ENCODE results near the gene FARS2. TPM values are rescaled to one million over a fixed set of nuclear protein-coding genes. Genes with fewer than 3 reads are reported as not detected.

FARS2 gene
- total RNA-seq, 1 experiment from 2014 or later: 17.8 TPM

DNA sequence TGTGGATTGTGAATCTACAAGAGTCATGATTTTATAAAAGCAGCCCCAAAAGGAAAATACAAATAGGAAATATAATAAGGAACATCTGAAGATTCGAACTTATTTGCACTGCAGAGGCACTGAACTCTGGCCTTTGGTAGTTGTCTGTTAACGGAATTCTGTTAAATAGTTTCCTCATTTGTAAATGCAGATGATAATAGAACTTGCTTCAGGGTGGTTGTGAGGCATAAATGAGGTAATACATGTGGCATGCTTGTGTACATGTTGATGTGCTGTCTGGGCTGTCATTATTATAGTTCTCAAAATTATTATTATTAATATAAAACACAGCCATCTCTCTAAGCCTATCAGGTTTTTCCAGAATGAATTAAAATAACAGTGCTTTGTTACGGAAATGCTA, 443.4 kb downstream of the FARS2 start:
- no TSS peak for BruUV-seq (replicated peaks)
- no peaks in the 10 kb centered on the region for H3K36me3 ChIP-seq (ENCODE audit: insufficient read depth, low read length, poor library complexity, severe bottlenecking)
- no peak overlapping the region for H3K27ac ChIP-seq (ENCODE audit: low read depth, low read length, poor library complexity, severe bottlenecking)
- no peaks in the 10 kb centered on the region for H3K27me3 ChIP-seq (replicated peaks; ENCODE audit: insufficient read depth, low read depth, low read length, poor library complexity)
- H3K4me3 ChIP-seq (ENCODE audit: low read depth, low read length, poor library complexity, severe bottlenecking): no peak overlapping the region
- CTCF ChIA-PET: no interaction called here
- intact Hi-C loops (cut with micrococcal nuclease; ENCODE audit: unreplicated experiment): no loop called here
- TF ChIP-seq, protein P1, sequence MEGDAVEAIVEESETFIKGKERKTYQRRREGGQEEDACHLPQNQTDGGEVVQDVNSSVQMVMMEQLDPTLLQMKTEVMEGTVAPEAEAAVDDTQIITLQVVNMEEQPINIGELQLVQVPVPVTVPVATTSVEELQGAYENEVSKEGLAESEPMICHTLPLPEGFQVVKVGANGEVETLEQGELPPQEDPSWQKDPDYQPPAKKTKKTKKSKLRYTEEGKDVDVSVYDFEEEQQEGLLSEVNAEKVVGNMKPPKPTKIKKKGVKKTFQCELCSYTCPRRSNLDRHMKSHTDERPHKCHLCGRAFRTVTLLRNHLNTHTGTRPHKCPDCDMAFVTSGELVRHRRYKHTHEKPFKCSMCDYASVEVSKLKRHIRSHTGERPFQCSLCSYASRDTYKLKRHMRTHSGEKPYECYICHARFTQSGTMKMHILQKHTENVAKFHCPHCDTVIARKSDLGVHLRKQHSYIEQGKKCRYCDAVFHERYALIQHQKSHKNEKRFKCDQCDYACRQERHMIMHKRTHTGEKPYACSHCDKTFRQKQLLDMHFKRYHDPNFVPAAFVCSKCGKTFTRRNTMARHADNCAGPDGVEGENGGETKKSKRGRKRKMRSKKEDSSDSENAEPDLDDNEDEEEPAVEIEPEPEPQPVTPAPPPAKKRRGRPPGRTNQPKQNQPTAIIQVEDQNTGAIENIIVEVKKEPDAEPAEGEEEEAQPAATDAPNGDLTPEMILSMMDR (conservative IDR thresholded peaks at IDR 0.05; ENCODE audit: low read depth, low read length): no peak
- TF ChIP-seq EZH2 (IDR thresholded peaks at IDR 0.05; ENCODE audit: borderline replicate concordance, low read depth, low read length, poor library complexity, severe bottlenecking): no peak
- POLR2A ChIA-PET (ENCODE audit: low non-redundant PET): no interaction called here
- no peak for DNase-seq (ENCODE audit: low spot score)
- H3K9me3 ChIP-seq (ENCODE audit: low read depth, low read length, poor library complexity, severe bottlenecking): no peaks in the 10 kb centered on the region
- H3K4me1 ChIP-seq (ENCODE audit: insufficient read depth, low read length, poor library complexity, severe bottlenecking): no peaks in the 10 kb centered on the region

DNA sequence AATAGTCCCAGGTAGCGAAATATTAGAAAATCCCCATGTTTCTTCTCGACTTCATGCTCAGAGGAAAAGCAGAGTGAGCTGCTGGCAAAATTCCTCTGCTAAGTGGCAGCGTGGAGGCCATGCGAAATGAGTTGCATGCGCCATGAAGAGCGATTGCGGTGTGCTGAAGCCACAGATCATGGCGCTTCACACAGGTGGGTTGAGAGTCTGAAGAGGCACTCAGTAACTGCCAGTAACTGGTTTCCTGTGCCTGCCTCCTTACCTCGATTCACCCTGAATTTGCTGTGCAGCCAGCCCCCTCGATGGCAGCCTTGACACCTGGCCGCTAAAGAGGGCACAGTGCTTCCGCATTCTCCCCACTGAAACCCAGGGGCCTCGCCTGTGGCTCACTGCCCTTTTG, 443.9 kb downstream of the FARS2 start:
- H3K36me3 ChIP-seq (ENCODE audit: insufficient read depth, low read length, poor library complexity, severe bottlenecking): no peaks in the 10 kb centered on the region
- H3K27ac ChIP-seq (ENCODE audit: low read depth, low read length, poor library complexity, severe bottlenecking): no peak overlapping the region
- BruUV-seq (replicated peaks): no TSS peak
- H3K9me3 ChIP-seq (ENCODE audit: low read depth, low read length, poor library complexity, severe bottlenecking): no peaks in the 10 kb centered on the region
- H3K4me3 ChIP-seq (ENCODE audit: low read depth, low read length, poor library complexity, severe bottlenecking): no peak overlapping the region
- no peak for DNase-seq (ENCODE audit: low spot score)
- no peaks in the 10 kb centered on the region for H3K4me1 ChIP-seq (ENCODE audit: insufficient read depth, low read length, poor library complexity, severe bottlenecking)
- intact Hi-C loops (cut with micrococcal nuclease; ENCODE audit: unreplicated experiment): no loop called here
- TF ChIP-seq, protein P1 (conservative IDR thresholded peaks at IDR 0.05; ENCODE audit: low read depth, low read length): no peak
- no peak for TF ChIP-seq EZH2 (IDR thresholded peaks at IDR 0.05; ENCODE audit: borderline replicate concordance, low read depth, low read length, poor library complexity, severe bottlenecking)
- ChIA-PET POLR2A (ENCODE audit: low non-redundant PET) (no interaction called here), CTCF (no interaction called here)
- H3K27me3 ChIP-seq (replicated peaks; ENCODE audit: insufficient read depth, low read depth, low read length, poor library complexity): no peaks in the 10 kb centered on the region

DNA sequence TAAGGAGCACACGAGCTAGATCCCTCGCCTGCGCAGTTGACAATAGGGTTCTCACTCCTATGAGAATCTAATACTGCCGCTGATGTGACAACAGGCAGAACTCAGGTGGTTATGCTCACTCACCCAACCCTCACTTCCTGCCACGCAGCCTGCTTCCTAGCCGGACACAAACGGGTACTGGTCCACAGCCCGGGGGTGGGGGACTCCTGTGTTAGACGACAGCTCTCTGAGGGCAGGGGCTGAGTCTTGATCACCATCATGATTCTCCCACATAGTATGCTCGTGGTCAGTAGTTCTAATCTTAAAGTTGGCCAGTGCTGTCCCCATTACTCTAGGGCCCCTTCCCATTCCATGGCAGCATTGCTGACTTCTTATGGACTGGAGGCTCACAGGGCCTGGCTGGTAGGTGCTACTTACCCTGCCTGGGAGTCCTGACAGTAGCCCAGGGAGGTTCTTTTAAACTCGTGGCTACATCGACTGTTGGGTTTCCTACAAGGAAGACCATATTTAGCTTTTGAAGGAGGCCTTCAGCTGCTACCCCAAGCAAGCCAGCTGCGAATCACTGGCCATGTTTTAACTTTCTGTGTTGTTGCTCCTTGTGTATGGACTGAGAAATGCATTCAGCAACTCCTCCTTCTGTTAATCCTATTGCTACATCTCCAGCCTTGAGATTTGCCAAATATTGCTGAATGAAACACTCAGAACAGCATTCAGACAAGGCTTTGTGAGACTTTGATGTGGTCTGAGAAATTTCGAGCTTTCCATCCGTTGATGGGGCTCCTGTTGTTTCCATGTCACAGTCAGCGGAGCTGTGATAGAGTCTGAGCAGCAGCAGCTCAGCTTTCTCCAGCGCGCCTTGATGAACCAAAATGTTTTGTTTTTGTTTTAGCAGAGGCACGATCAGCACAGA, 445.1 kb downstream of the FARS2 start:
- BruUV-seq (replicated peaks): no TSS peak
- Histone ChIP-seq H3K9me3 (ENCODE audit: low read depth, low read length, poor library complexity, severe bottlenecking) (no peaks in the 10 kb centered on the region), H3K27me3 (replicated peaks; ENCODE audit: insufficient read depth, low read depth, low read length, poor library complexity) (no peaks in the 10 kb centered on the region), H3K4me1 (ENCODE audit: insufficient read depth, low read length, poor library complexity, severe bottlenecking) (no peaks in the 10 kb centered on the region), H3K4me3 (ENCODE audit: low read depth, low read length, poor library complexity, severe bottlenecking) (no peak overlapping the region), H3K27ac (ENCODE audit: low read depth, low read length, poor library complexity, severe bottlenecking) (no peak overlapping the region), H3K36me3 (ENCODE audit: insufficient read depth, low read length, poor library complexity, severe bottlenecking) (no peaks in the 10 kb centered on the region)
- TF ChIP-seq, protein P1 (conservative IDR thresholded peaks at IDR 0.05; ENCODE audit: low read depth, low read length): no peak
- no peak for TF ChIP-seq EZH2 (IDR thresholded peaks at IDR 0.05; ENCODE audit: borderline replicate concordance, low read depth, low read length, poor library complexity, severe bottlenecking)
- ChIA-PET POLR2A (ENCODE audit: low non-redundant PET) (no interaction called here), CTCF (no interaction called here)
- intact Hi-C loops (cut with micrococcal nuclease; ENCODE audit: unreplicated experiment): no loop called here
- DNase-seq (ENCODE audit: low spot score): no peak

Data from A673 (cell line).